ENCODE results near the gene CCIN.

DNA sequence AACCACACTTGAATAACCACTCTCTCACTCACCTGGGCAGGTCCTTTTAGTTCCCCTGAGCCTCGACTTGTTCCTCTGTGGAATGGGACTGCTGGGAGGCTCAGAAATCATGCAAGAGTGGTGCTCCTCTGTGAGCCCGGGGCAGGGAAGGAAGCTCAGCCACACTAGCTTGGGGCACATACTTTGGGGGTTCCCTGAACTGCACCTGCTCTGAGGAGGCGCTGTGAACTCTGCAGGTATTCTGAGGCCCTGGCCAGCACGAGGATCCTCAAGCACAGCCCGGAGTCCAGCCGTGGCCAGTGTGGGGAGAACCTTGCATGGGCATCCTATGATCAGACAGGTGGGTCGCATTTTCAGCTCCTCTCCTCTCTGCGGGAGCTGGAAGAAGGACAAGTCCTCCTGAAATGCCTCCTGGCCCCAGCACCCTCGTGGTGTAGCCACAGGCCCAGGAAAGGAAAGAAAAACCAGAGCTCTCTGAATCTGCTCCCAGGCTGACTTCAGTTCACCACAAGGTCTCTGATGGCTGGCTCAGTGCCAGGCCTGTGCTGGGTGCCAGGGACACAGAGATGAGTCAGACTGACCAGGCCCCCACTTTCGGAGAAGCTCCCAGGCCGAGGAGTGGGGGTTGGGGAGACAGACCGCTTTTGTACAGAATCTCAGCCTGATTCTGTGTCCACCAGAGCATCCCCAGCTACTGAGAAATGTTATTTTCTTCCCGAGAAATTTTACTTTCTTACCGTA is 20.7 kb upstream of the CCIN start:
- TF ChIP-seq CTCF (IDR thresholded peaks at IDR 0.05; ENCODE audit: borderline replicate concordance, extremely low read depth, low read length, poor library complexity, severe bottlenecking): no peak
- no peak for TF ChIP-seq EZH2 (IDR thresholded peaks at IDR 0.05; ENCODE audit: borderline replicate concordance, low read depth, low read length, severe bottlenecking)

All from DND-41 (cell line).